Epithelial cell of esophagus (primary cell): ENCODE results near the gene COX7A2L.

Experiments
- DNase-seq: peaks from one replicate; pipeline ENCODE4 v3.0.0; 2010; ENCODE audit warnings: low read depth
- H3K4me3 ChIP-seq: 2 replicates; pipeline ENCODE4 v1.5.1; 2011; ENCODE audit warnings: mild to moderate bottlenecking, low read length, control low read depth
- CTCF ChIP-seq: IDR thresholded peaks from 2 replicates; pipeline ENCODE4 v1.5.1; 2011; ENCODE audit warnings: low read depth, mild to moderate bottlenecking, low read length, control low read depth, inconsistent platforms; ENCODE audit not compliant: insufficient read depth; ENCODE audit errors: missing control alignments

The COX7A2L gene

GRCh38 chr2:42366411-42366810, 5.4 kb upstream of the COX7A2L start:
- H3K4me3 ChIP-seq, result no peak overlapping the region
- DNase-seq, result no peak

GRCh38 chr2:42364658-42365057, 3.6 kb upstream of the COX7A2L start:
- no peak for TF ChIP-seq CTCF

More at GRCh38 chr2:42366411-42366810, 5.4 kb upstream of the COX7A2L start:
- no peak for TF ChIP-seq CTCF

GRCh38 chr2:42363413-42363812, 2.4 kb upstream of the COX7A2L start:
- no peak for TF ChIP-seq CTCF
- DNase-seq, result no peak
- no peak overlapping the region for H3K4me3 ChIP-seq

More at GRCh38 chr2:42364658-42365057, 3.6 kb upstream of the COX7A2L start:
- no peak overlapping the region for H3K4me3 ChIP-seq
- no peak for DNase-seq

GRCh38 chr2:42361728-42362283, 789 bp upstream of the COX7A2L start:
- H3K4me3 ChIP-seq, result peak overlapping the region; percentile 99
- DNase-seq, result no peak
- no peak for TF ChIP-seq CTCF

- no peak for DNase-seq
- TF ChIP-seq CTCF, result no peak
- H3K4me3 ChIP-seq, result peak overlapping the region; percentile 99
These were observed 526 bp downstream of the COX7A2L start for GRCh38 chr2:42360493-42360889.

GRCh38 chr2:42359965-42360483, 993 bp downstream of the COX7A2L start:
- peak; percentile 43 for DNase-seq
- H3K4me3 ChIP-seq, result peak overlapping the region; percentile 99
- no peak for TF ChIP-seq CTCF

GRCh38 chr2:42359304-42359964, 1.6 kb downstream of the COX7A2L start:
- H3K4me3 ChIP-seq, result peak overlapping the region; percentile 99
- TF ChIP-seq CTCF, result no peak
- no peak for DNase-seq
